ENCODE measurements around the gene KPNA3. TPM values are rescaled to one million over a fixed set of nuclear protein-coding genes. Genes with fewer than 3 reads are reported as not detected.

Gene KPNA3, protein sequence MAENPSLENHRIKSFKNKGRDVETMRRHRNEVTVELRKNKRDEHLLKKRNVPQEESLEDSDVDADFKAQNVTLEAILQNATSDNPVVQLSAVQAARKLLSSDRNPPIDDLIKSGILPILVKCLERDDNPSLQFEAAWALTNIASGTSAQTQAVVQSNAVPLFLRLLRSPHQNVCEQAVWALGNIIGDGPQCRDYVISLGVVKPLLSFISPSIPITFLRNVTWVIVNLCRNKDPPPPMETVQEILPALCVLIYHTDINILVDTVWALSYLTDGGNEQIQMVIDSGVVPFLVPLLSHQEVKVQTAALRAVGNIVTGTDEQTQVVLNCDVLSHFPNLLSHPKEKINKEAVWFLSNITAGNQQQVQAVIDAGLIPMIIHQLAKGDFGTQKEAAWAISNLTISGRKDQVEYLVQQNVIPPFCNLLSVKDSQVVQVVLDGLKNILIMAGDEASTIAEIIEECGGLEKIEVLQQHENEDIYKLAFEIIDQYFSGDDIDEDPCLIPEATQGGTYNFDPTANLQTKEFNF
- 42.5 and 64.2 TPM in 2 replicates for total RNA-seq

DNA sequence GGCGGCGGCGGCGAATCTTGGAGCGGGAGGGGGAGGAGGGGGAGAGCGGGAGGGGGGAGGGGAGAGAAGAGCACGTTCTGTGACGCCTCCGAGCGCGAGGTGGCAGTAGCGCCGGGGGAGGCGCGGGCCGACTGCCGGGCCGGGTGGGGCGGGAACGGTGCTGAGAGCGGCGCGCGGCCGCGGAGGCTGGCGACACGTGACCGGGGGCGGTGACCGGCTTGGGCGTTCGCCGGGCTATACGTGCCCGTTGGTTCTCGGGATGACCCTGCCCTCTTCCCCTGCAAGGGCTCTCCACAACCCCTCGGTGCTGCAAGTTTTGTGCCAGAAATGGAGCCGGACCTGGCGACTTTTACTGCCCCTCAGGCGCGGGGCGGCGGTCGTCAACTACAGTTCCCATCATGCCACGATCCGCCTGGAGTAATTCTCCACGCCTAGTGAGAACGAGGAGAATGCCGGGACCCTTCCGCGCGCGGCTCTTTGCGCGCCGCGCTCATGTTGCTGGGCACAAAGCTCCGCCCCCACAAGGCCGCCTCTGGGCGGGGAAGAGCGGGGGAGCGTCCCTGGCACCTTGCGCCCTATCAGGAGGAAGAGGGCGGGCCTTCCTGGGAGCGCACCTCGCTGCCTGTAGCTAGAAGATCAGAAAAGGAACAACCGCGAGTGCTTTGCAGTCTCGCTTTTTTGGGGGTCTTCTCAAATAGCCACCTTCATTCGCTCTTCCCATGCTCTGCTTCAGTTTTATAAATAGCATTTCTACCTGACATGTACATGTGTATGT lies at the start of gene KPNA3:
Gene KPNA3, minus strand, starts transcription at position 133 of the 775 bp plus-strand sequence. CDS start 176 bp downstream, outside the sequence.

GRCh38 chr13:49690995-49691784 lies 101.3 kb downstream of the KPNA3 start, which contains the start of gene EBPL:
TSS of gene EBPL (minus strand) at chr13:49691486. CDS start at chr13:49691424, 62 bp downstream.

Other genes starting within 250 kb of the KPNA3 start
- 24.7 and 24.9 TPM in 2 replicates for gene RCBTB1, start 207.1 kb downstream of the KPNA3 start, total RNA-seq
- gene ARL11, start 164.2 kb downstream of the KPNA3 start, total RNA-seq: not detected in 2 replicates
- gene EBPL, start 101.2 kb downstream of the KPNA3 start, total RNA-seq: 26.9 and 34.1 TPM in 2 replicates
- gene SPRYD7, start 143.7 kb upstream of the KPNA3 start, total RNA-seq: 8.3 and 10.9 TPM in 2 replicates
- 19.6 and 29.4 TPM in 2 replicates for gene TRIM13, start 204.4 kb upstream of the KPNA3 start, total RNA-seq
- 5.2 and 7.4 TPM in 2 replicates for gene KCNRG, start 222.8 kb upstream of the KPNA3 start, total RNA-seq

All from smooth muscle cell of the umbilical artery (primary cell).